ENCODE data around the gene MAPK1. TPM values are rescaled to one million over a fixed set of nuclear protein-coding genes. Genes with fewer than 3 reads are reported as not detected.

The MAPK1 gene
- total RNA-seq, 4 donors from 2014 or later, result 45.3 to 122 (median 75.2) TPM

DNA sequence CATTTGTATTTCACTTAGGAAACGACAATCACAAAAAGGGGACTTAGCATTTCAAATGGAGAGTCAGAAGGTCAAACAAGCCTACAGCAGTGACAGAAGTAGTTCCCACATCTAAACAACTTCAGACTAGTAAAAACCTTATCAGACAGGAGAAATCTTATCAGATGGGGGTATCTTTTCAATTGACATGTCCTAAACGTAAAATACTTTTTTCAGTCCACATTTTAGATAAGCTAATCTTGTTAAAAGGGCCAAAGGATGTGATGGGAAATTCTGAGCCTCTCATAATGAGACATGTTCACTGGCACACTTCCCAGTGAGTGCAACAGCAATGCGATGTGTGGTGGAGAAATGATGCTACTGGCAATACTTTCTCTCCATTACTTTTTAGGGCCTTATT is 2.4 kb downstream of the MAPK1 start:
- H3K4me3 ChIP-seq, result no peak overlapping the region
- no peaks in the 10 kb centered on the region for H3K27me3 ChIP-seq
- no peaks in the 10 kb centered on the region for H3K4me1 ChIP-seq
- no peaks in the 10 kb centered on the region for H3K36me3 ChIP-seq
- no peaks in the 10 kb centered on the region for H3K9me3 ChIP-seq
- peak overlapping the region in 1 of 2 donors; percentile 86 for H3K27ac ChIP-seq
- TF ChIP-seq, protein P1, sequence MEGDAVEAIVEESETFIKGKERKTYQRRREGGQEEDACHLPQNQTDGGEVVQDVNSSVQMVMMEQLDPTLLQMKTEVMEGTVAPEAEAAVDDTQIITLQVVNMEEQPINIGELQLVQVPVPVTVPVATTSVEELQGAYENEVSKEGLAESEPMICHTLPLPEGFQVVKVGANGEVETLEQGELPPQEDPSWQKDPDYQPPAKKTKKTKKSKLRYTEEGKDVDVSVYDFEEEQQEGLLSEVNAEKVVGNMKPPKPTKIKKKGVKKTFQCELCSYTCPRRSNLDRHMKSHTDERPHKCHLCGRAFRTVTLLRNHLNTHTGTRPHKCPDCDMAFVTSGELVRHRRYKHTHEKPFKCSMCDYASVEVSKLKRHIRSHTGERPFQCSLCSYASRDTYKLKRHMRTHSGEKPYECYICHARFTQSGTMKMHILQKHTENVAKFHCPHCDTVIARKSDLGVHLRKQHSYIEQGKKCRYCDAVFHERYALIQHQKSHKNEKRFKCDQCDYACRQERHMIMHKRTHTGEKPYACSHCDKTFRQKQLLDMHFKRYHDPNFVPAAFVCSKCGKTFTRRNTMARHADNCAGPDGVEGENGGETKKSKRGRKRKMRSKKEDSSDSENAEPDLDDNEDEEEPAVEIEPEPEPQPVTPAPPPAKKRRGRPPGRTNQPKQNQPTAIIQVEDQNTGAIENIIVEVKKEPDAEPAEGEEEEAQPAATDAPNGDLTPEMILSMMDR (IDR thresholded peaks at IDR 0.05), result no peak
- TF ChIP-seq POLR2A (IDR thresholded peaks at IDR 0.05), result no peak
- intact Hi-C loops (cut with DNase I; ENCODE audit: low total_unique reads), result no loop called here
- peak; percentile 43 to 49 for DNase-seq

DNA sequence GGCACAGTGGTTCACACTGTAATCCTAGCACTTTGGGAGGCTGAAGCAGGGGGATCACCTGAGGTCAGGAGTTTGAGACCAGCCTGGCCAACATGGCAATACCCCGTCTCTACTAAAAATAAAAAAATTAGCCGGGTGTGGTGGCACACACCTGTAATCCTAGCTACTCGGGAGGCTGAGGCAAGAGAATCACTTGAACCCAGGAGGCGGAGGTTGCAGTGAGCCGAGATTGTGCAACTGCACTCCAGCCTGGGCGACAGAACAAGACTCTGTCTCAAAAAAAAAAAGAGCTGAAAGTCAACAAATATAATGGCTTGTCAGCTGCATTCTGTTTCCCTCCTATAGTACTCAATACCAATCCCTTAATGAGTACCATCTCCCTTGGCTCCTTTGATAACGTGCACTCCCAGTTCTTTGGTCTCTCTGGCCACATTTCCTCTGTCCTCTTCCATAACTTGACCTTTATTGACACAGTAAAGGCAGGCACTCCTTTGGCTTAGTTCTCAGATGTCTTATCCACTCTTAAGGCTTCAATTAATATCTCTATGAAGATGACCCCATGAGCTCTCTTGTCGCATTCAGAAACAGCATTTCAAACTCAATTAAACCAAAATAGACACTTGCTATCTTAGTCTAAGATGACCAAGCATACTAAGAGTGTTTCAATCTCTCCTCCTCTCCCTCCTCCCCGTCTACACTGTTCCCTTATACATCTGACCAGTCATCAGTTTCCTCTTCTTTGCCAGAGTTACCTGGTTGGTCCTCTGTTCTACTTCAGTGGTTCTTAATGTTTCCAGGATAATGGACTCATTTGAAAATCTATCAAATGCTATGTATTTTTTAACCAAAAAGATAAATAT is 4.8 kb downstream of the MAPK1 start:
- H3K4me3 ChIP-seq, result no peak overlapping the region
- peaks cover 0 to 5% of the 10 kb centered on the region in 2 donors for H3K4me1 ChIP-seq
- DNase-seq, result no peak
- intact Hi-C loops (cut with DNase I; ENCODE audit: low total_unique reads), result no loop called here
- H3K9me3 ChIP-seq, result no peaks in the 10 kb centered on the region
- no peak for TF ChIP-seq POLR2A (IDR thresholded peaks at IDR 0.05)
- TF ChIP-seq, protein P1 (IDR thresholded peaks at IDR 0.05), result no peak
- no peak overlapping the region for H3K27ac ChIP-seq
- H3K36me3 ChIP-seq, result no peaks in the 10 kb centered on the region
- no peaks in the 10 kb centered on the region for H3K27me3 ChIP-seq

DNA sequence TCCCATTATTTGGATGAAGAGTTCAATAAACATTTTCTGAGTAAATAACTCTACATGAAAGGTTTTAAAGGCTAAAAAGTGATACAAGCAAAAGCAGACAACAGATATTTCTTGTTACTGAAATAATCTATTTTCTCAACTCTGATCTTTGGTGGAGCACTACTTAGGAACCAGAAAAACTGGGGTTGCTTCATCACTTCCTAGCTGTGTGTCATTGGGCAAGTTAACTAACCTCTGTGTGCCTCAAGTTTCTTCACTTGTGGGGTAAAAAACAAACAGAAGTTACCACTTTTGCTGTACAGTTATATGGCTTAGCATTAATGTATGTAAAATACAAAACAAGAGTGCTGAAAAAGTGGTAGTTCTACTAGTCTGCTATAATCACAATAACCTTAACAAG is 5.6 kb downstream of the MAPK1 start:
- peaks cover 0 to 7% of the 10 kb centered on the region in 2 donors for H3K4me1 ChIP-seq
- TF ChIP-seq POLR2A (IDR thresholded peaks at IDR 0.05), result no peak
- TF ChIP-seq, protein P1 (IDR thresholded peaks at IDR 0.05), result no peak

DNA sequence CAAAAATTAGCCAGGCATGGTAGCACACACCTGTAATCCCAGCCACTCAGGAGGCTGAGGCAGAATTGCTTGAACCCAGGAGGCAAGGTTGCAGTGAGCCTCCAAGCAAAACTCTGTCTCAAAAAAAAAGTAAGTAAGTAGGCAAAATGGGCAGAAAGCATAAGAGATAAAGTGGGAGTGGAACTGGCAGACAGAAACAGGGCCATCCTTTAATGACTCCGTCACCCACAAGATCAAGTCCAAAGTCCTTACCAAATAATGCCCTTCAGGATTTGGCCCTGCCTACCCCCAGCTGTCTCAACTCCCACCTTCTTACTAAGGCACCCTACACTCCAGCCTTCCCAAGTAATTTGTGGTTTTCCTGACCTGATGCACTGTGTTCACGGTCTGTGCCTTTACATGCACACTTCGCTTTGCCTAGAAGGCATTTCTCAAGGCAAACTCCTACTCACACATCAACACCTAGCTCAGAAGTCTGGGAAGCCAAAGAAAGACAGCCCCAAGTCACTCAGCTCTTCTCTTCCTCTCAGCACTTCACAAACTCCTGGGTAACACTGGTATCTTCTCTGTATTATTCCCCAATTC is 6.1 kb downstream of the MAPK1 start:
- DNase-seq, result no peak
- intact Hi-C loops (cut with DNase I; ENCODE audit: low total_unique reads), result no loop called here
- Histone ChIP-seq H3K27ac (no peak overlapping the region), H3K9me3 (no peaks in the 10 kb centered on the region), H3K4me3 (no peak overlapping the region), H3K36me3 (no peaks in the 10 kb centered on the region), H3K4me1 (peaks cover 0 to 7% of the 10 kb centered on the region in 2 donors), H3K27me3 (no peaks in the 10 kb centered on the region)
- no peak for TF ChIP-seq POLR2A (IDR thresholded peaks at IDR 0.05)
- TF ChIP-seq, protein P1 (IDR thresholded peaks at IDR 0.05), result no peak

More for the DNA sequence above, 5.6 kb downstream of the MAPK1 start:
- intact Hi-C loops (cut with DNase I; ENCODE audit: low total_unique reads), result no loop called here
- no peak for DNase-seq
- no peak overlapping the region for H3K4me3 ChIP-seq
- no peaks in the 10 kb centered on the region for H3K27me3 ChIP-seq
- no peaks in the 10 kb centered on the region for H3K9me3 ChIP-seq
- H3K27ac ChIP-seq, result no peak overlapping the region
- H3K36me3 ChIP-seq, result no peaks in the 10 kb centered on the region

DNA sequence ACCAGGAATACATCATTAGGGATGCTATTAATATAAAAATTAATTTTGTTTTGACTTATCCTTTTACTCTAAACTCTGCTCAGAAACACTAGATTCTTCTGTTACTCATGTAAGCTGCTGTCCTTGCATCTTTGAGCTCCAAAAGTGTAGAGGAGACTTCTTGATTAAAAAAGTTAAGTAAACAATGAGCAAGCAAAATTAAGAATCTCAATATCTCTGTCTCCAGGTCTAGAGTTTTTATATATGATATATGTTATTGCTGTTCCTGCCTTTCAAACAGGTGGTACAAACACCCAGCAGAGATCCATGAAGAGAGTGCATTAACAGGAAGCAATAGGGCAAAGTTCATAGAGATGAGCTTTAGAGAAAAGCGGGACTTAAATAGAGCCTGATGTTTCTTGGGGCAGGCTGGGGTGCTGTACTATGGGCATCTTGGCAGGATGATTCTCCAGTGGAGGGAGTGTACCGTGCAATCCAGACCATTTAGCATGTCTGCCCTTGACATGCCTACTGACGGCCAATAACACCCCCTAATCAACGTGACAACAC is 6.9 kb downstream of the MAPK1 start:
- TF ChIP-seq POLR2A (IDR thresholded peaks at IDR 0.05), result no peak
- TF ChIP-seq, protein P1 (IDR thresholded peaks at IDR 0.05), result no peak
- Histone ChIP-seq H3K36me3 (no peaks in the 10 kb centered on the region), H3K27me3 (no peaks in the 10 kb centered on the region), H3K27ac (no peak overlapping the region), H3K9me3 (no peaks in the 10 kb centered on the region), H3K4me1 (peaks cover 0 to 7% of the 10 kb centered on the region in 2 donors), H3K4me3 (no peak overlapping the region)
- intact Hi-C loops (cut with DNase I; ENCODE audit: low total_unique reads), result no loop called here
- DNase-seq, result no peak

Data from uterus (tissue), 4 donors.